Measurements from ENCODE around the gene SLC16A5.

DNA sequence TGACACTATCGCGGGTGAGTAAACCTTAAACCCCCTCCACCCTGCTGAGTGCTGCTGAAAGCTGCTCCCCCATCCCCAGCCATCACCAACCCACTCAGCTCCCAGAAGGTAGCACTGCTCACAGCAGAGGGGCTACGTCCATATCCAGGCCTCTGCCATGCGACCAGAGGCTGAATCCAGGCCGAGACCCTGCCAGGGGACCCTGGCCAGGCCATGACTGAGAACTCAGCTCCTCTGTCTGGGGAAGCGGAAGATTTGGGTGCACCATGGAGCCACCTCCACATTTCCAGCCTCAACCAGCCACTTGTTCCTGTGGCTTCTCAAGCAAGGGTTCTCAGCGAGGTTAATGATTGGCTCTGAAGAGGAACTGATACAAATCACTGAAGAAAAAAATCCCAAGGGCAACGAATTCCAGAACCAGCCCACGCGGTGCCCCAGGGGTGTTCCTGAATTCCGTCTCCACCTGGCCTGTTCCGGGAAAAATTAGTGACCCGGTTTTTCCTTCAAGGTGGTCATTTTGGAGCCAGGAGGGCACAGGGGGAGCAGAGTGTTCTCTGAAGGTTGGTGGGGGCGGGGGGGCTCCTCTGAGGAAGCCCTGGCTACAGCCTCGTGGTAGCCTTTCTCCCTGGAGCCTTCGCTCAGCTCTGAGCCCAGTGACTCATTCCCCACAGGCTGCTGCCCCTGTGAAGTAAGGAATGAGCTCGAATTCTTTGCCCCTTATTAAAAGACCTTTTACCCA is 9.3 kb upstream of the SLC16A5 start:
- TF ChIP-seq, protein P1, sequence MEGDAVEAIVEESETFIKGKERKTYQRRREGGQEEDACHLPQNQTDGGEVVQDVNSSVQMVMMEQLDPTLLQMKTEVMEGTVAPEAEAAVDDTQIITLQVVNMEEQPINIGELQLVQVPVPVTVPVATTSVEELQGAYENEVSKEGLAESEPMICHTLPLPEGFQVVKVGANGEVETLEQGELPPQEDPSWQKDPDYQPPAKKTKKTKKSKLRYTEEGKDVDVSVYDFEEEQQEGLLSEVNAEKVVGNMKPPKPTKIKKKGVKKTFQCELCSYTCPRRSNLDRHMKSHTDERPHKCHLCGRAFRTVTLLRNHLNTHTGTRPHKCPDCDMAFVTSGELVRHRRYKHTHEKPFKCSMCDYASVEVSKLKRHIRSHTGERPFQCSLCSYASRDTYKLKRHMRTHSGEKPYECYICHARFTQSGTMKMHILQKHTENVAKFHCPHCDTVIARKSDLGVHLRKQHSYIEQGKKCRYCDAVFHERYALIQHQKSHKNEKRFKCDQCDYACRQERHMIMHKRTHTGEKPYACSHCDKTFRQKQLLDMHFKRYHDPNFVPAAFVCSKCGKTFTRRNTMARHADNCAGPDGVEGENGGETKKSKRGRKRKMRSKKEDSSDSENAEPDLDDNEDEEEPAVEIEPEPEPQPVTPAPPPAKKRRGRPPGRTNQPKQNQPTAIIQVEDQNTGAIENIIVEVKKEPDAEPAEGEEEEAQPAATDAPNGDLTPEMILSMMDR (IDR thresholded peaks at IDR 0.05), result no peak
- no peak for TF ChIP-seq EP300 (IDR thresholded peaks at IDR 0.05)
- TF ChIP-seq POLR2A (IDR thresholded peaks at IDR 0.05), result no peak

All from gastroesophageal sphincter (tissue), 3 donors.